ENCODE results near the gene PAIP2B. TPM values are rescaled to one million over a fixed set of nuclear protein-coding genes. Genes with fewer than 3 reads are reported as not detected.

Gene PAIP2B
- polyA plus RNA-seq, 1 donor, result 21.6 TPM

DNA sequence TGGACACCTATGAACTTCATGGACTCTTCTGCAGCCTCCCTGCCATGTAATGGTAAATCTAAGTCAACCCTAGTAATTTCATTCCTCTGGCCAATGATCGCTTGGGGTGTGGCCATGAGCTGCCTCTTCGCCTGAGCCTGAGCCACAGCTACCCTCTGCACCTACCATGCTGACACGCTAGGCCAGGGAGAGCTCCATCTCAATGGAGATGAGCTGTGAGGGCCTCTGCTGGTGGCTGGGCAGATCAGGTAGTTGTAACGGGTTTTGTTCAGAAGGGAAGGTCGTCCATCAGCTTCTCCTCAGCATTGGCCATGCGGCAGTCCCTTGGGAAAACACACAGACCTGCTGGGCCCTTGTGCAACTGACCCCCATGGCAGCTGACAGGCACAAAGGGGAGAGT lies 72.1 kb downstream of the PAIP2B start:
- no peak for DNase-seq

DNA sequence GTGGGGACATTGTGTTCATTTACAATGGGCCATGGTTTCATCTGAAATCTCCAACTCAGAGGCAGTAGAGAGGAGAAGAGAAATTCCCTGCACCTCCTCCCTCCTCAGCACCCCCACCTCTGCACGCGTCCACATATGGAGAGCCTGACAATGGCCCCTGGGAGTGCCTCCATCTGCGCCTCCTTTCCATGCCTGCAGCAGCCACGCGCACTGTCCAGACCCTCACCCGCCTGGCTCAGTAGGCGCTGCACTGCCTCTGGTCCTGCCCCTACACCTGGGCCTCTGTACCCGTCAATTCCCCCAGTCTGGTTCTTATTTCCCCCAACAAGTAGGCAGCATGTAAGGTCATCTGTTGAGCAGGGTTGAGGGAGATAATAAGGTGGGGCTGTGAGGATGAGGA lies 72.6 kb downstream of the PAIP2B start:
- no peak for DNase-seq

GRCh38 chr2:71153585-71154224 lies 73.2 kb downstream of the PAIP2B start:
- DNase-seq, result no peak

DNA sequence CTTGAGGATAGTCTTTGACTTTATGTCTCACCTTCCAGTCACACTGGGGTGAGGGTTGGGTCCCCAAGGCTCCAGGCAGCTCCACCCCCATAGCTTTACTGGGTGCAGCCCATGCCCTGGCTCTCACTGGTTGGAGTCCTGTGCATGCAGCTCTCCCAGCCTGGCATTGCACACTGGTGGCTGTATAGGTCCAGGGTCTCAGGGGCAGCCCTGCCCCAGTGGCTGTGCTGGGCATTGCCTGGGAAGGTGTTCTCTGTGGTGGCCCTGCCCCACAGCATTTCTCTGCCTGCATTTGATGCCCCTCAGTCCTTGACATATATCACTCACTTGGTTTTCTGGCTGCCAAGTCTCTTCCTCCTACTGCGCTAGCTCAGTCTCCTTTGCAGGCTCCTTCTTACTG lies 75.3 kb downstream of the PAIP2B start:
- DNase-seq, result no peak

GRCh38 chr2:71150082-71150816 lies 76.7 kb downstream of the PAIP2B start:
- no peak for DNase-seq

DNA sequence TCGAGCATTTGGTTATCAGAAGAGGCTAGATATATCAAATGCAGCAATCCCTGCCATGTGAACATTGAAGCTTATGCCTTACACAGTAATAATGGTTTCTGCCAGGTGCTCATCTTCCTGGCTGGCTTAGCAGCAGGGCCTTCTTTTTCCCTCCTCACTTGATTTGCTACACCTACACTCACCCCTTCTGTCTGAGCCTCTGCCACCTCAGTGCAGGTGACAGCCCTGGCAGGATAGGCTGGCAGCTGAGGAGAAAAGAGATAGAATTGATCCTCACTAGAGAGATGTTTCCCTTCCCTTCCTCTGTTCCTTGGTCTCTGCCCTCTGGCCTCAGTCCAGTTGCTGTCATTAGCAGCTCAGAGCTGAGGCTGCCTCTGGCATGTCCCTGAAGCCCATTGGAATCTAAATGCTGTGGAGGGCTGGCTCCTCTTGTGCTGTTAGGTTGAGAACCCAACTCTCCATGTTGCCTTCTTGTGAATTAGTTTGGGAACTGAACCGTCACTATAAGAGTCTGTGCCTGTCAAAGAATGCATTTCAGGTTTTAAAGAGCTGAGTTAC lies 78.3 kb downstream of the PAIP2B start:
- DNase-seq, result no peak

- no peak for DNase-seq
Measured at GRCh38 chr2:71143782-71144181, 83.1 kb downstream of the PAIP2B start.

GRCh38 chr2:71136174-71136573 lies 90.7 kb downstream of the PAIP2B start:
- DNase-seq, result no peak

DNA sequence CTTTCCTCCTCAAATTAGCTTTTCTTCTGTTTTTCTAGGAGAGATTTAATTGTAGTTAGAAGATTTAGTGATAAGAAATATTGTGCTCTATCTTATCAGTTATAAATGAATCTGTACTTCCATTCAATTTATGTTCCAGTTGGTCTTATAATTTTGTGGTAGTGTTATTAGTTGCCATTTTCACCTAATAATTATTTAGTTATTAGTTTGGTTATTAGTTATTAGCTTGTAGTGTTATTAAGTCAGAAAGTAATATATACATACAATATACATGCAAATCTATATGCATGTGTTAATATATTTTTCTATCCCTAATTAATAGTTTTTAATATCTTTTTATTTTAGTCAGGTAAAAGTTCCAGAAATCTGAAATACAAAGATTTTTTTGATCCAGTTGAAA lies 93.3 kb downstream of the PAIP2B start:
- DNase-seq, result no peak

Other genes starting within 250 kb of the PAIP2B start
- 0.90 TPM for gene ANKRD53, start 248.5 kb downstream of the PAIP2B start, polyA plus RNA-seq (ENCODE audit: insufficient read length)
- gene TEX261, start 232.2 kb downstream of the PAIP2B start, polyA plus RNA-seq (ENCODE audit: insufficient read length), result 62.1 TPM
- gene NAGK, start 158.5 kb downstream of the PAIP2B start, polyA plus RNA-seq (ENCODE audit: insufficient read length), result 93.5 TPM
- 28.3 TPM for gene MCEE, start 96.9 kb downstream of the PAIP2B start, polyA plus RNA-seq (ENCODE audit: insufficient read length)
- 55.8 TPM for gene MPHOSPH10, start 96.5 kb downstream of the PAIP2B start, polyA plus RNA-seq (ENCODE audit: insufficient read length)
- 285 TPM for gene ZNF638, start 104.7 kb upstream of the PAIP2B start, polyA plus RNA-seq (ENCODE audit: insufficient read length)
- 15.4 TPM for gene DYSF, start 226.5 kb upstream of the PAIP2B start, polyA plus RNA-seq (ENCODE audit: insufficient read length)

Data from left kidney (tissue), 2 donors.